CD14-positive monocyte (primary cell): ENCODE measurements around the gene PPP2R5B. TPM values are rescaled to one million over a fixed set of nuclear protein-coding genes. Genes with fewer than 3 reads are reported as not detected.

Source experiments
- DNase-seq, 3 donors: peaks; one replicate each; pipeline ENCODE4 v3.0.0-alpha.2; 2011 to 2022
- H2AFZ ChIP-seq: 2 replicates; pipeline ENCODE4 v1.6.0; 2012; ENCODE audit warnings: mild to moderate bottlenecking, low read depth, low read length, inconsistent platforms; ENCODE audit not compliant: insufficient read depth, poor library complexity, severe bottlenecking
- H3K27ac ChIP-seq, 2 donors: 1 replicate in 1 of 2; 2 replicates in 1 of 2; pipeline ENCODE4 v1.5.1; 2012 to 2013; ENCODE audit warnings: low read length in 2 of 2, control low read depth in 1 of 2, inconsistent platforms in 1 of 2, low read depth in 1 of 2, mild to moderate bottlenecking in 1 of 2
- H3K27me3 ChIP-seq, 2 donors: one replicate each; pipeline versions ENCODE4 v1.6.0 to v1.6.1; 2011 to 2013; ENCODE audit warnings: low read length in 2 of 2; ENCODE audit not compliant: control insufficient read depth in 2 of 2, insufficient read depth in 2 of 2
- H3K36me3 ChIP-seq, 2 donors: replicated peaks in 1 of 2; 1 replicate in 1 of 2; 2 replicates in 1 of 2; pipeline versions ENCODE4 v1.5.1 to v1.6.1; 2012 to 2013; ENCODE audit warnings: low read length in 2 of 2, control low read depth in 1 of 2, inconsistent platforms in 1 of 2, mild to moderate bottlenecking in 1 of 2; ENCODE audit not compliant: insufficient read depth in 2 of 2, control insufficient read depth in 1 of 2
- H3K4me1 ChIP-seq, 2 donors: 1 replicate in 1 of 2; 2 replicates in 1 of 2; pipeline versions ENCODE4 v1.5.1 to v1.6.1; 2012 to 2013; ENCODE audit warnings: low read length in 2 of 2, control low read depth in 1 of 2, inconsistent platforms in 1 of 2, mild to moderate bottlenecking in 1 of 2, moderate library complexity in 1 of 2; ENCODE audit not compliant: insufficient read depth in 2 of 2, control insufficient read depth in 1 of 2
- H3K4me2 ChIP-seq: replicated peaks from 2 replicates; pipeline ENCODE3; 2012; ENCODE audit warnings: low read length, moderate library complexity, mild to moderate bottlenecking; ENCODE audit not compliant: poor library complexity, severe bottlenecking; ENCODE audit errors: extremely low read depth
- H3K4me3 ChIP-seq, 3 experiments: fragments of 200-600 bp in 1 of 3; sonication (generic) in 1 of 3; replicated peaks in 1 of 3; 1 replicate in 2 of 3; 2 replicates in 1 of 3; pipeline ENCODE4 v1.5.1; 2011 to 2013; ENCODE audit warnings: low read length in 3 of 3, mild to moderate bottlenecking in 3 of 3, control low read depth in 2 of 3, low read depth in 2 of 3, inconsistent platforms in 1 of 3, moderate library complexity in 1 of 3
- H3K79me2 ChIP-seq: 2 replicates; pipeline ENCODE4 v1.6.0; 2012; ENCODE audit warnings: mild to moderate bottlenecking, control low read depth, inconsistent platforms, low read length, moderate library complexity; ENCODE audit not compliant: insufficient read depth
- H3K9ac ChIP-seq: 2 replicates; pipeline ENCODE4 v1.6.0; 2017; ENCODE audit warnings: low read length, mild to moderate bottlenecking; ENCODE audit not compliant: insufficient read depth, poor library complexity, severe bottlenecking
- H3K9me3 ChIP-seq, 2 donors: replicated peaks in 1 of 2; 1 replicate in 1 of 2; 2 replicates in 1 of 2; pipeline versions ENCODE4 v1.5.1 to v1.6.1; 2012 to 2013; ENCODE audit warnings: low read length in 2 of 2, control low read depth in 1 of 2; ENCODE audit not compliant: control insufficient read depth in 1 of 2, insufficient read depth in 1 of 2
- H4K20me1 ChIP-seq: 2 replicates; pipeline ENCODE4 v1.6.0; 2012; ENCODE audit warnings: mild to moderate bottlenecking, low read length, control low read depth, moderate library complexity; ENCODE audit not compliant: insufficient read depth
- H3K27ac Mint-ChIP-seq, 7 donors: one replicate each; pipeline ENCODE4 v1.8.0; 2020; ENCODE audit warnings: mild to moderate bottlenecking in 7 of 7, mixed read lengths in 7 of 7, moderate library complexity in 6 of 7, inconsistent platforms in 2 of 7
- H3K27me3 Mint-ChIP-seq, 3 donors: one replicate each; pipeline ENCODE4 v1.8.0; 2021 to 2022; ENCODE audit warnings: low read depth in 3 of 3, mild to moderate bottlenecking in 3 of 3, mixed read lengths in 3 of 3, moderate library complexity in 3 of 3, inconsistent platforms in 1 of 3
- H3K36me3 Mint-ChIP-seq, 2 donors: one replicate each; pipeline ENCODE4 v1.8.0; 2020; ENCODE audit warnings: mixed read lengths in 2 of 2, inconsistent platforms in 1 of 2, mild to moderate bottlenecking in 1 of 2
- H3K4me1 Mint-ChIP-seq: one replicate; pipeline ENCODE4 v1.8.0; 2020; ENCODE audit warnings: mild to moderate bottlenecking, mixed read lengths
- H3K4me3 Mint-ChIP-seq, 2 donors: one replicate each; pipeline ENCODE4 v1.8.0; 2020; ENCODE audit warnings: mild to moderate bottlenecking in 2 of 2, mixed read lengths in 2 of 2, moderate library complexity in 1 of 2
- H3K9me3 Mint-ChIP-seq, 7 donors: one replicate each; pipeline ENCODE4 v1.8.0; 2020 to 2022; ENCODE audit warnings: mixed read lengths in 7 of 7, mild to moderate bottlenecking in 6 of 7, moderate library complexity in 6 of 7, inconsistent platforms in 2 of 7
- CTCF ChIP-seq: fragments of 200-600 bp; IDR thresholded peaks from one replicate; pipeline ENCODE4 v1.8.0; 2022; ENCODE audit warnings: antibody characterized with exemption, mild to moderate bottlenecking
- WGBS: methylation state at CpG from one replicate; pipeline ENCODE4 v1.1.5; 2013; ENCODE audit warnings: missing lambda C conversion rate; ENCODE audit not compliant: insufficient coverage; 5-methylcytosine and 5-hydroxymethylcytosine counted together
- intact Hi-C, 2 donors: fragments of 100-400 bp; cut with micrococcal nuclease; formaldehyde crosslinking; loops; one replicate each; pipeline versions ENCODE4 v1.15.0 to v1.15.1; 2023
- polyA plus RNA-seq, 3 donors: library from polyadenylated mRNA; depleted of rRNA in 1 of 3; unstranded in 2 of 3; stranded (reverse) in 1 of 3; fragments of 300-500 nt in 2 of 3; fragments of >200 nt in 1 of 3; fragmentation: Illumina TruSeq in 2 of 3; gene quantifications; 1 replicate in 2 of 3; 2 replicates in 1 of 3; pipeline ENCODE4 v1.2.3, GENCODE V29; 2012 to 2021

PPP2R5B gene
- polyA plus RNA-seq, 3 donors: 9.0 to 26.7 (median 9.4) TPM

GRCh38 chr11:64900774-64901173 lies 23.7 kb upstream of the PPP2R5B start:
- H3K27ac Mint-ChIP-seq: no peak overlapping the region
- peaks cover 82 to 93% of the 10 kb centered on the region in 2 donors for H3K36me3 ChIP-seq
- H3K4me1 ChIP-seq: no peaks in the 10 kb centered on the region
- no peaks in the 10 kb centered on the region for H3K4me1 Mint-ChIP-seq
- no peak overlapping the region for H3K4me2 ChIP-seq
- no peak for DNase-seq
- no peaks in the 10 kb centered on the region for H3K27me3 Mint-ChIP-seq
- intact Hi-C loops: no loop called here
- no peak overlapping the region for H3K4me3 ChIP-seq
- H3K9me3 Mint-ChIP-seq: peaks cover 0 to 1% (median 0%) of the 10 kb centered on the region in 7 donors
- WGBS: 98% methylated on average over 17 of the region's 17 CpGs
- H3K9ac ChIP-seq: no peak overlapping the region
- TF ChIP-seq CTCF: no peak
- peaks cover 72 to 89% of the 10 kb centered on the region in 2 donors for H3K36me3 Mint-ChIP-seq
- H3K27ac ChIP-seq: no peak overlapping the region
- H2AFZ ChIP-seq: no peak overlapping the region
- no peaks in the 10 kb centered on the region for H3K79me2 ChIP-seq
- H4K20me1 ChIP-seq: no peaks in the 10 kb centered on the region
- no peaks in the 10 kb centered on the region for H3K9me3 ChIP-seq
- no peaks in the 10 kb centered on the region for H3K27me3 ChIP-seq
- H3K4me3 Mint-ChIP-seq: no peak overlapping the region

GRCh38 chr11:64902102-64902900 lies 22.2 kb upstream of the PPP2R5B start:
- Mint-ChIP-seq H3K36me3 (peaks cover 70 to 91% of the 10 kb centered on the region in 2 donors), H3K9me3 (peaks cover 0 to 1% (median 0%) of the 10 kb centered on the region in 7 donors), H3K4me1 (no peaks in the 10 kb centered on the region), H3K4me3 (no peak overlapping the region), H3K27me3 (no peaks in the 10 kb centered on the region), H3K27ac (no peak overlapping the region)
- intact Hi-C loops: no loop called here
- Histone ChIP-seq H3K36me3 (peaks cover 83 to 93% of the 10 kb centered on the region in 2 donors), H3K4me3 (no peak overlapping the region), H4K20me1 (no peaks in the 10 kb centered on the region), H3K9ac (no peak overlapping the region), H3K4me1 (no peaks in the 10 kb centered on the region), H2AFZ (no peak overlapping the region), H3K27me3 (no peaks in the 10 kb centered on the region), H3K9me3 (no peaks in the 10 kb centered on the region), H3K79me2 (no peaks in the 10 kb centered on the region), H3K4me2 (no peak overlapping the region), H3K27ac (no peak overlapping the region)
- no peak for DNase-seq
- WGBS: 97% methylated on average over 18 of the region's 30 CpGs
- no peak for TF ChIP-seq CTCF
